SK-N-SH (cell line): ENCODE results near the gene SELENOV. TPM values are rescaled to one million over a fixed set of nuclear protein-coding genes. Genes with fewer than 3 reads are reported as not detected.

Source experiments
- CTCF ChIA-PET: fragments of 300-600, 350-600 bp; formaldehyde crosslinking; extraction: SDS; loops from one replicate; lab custom pipeline; 2021; lab: Yijun Ruan, JAX
- POLR2A ChIA-PET: fragments of 350-600 bp; sonication (Branson Sonifier 250); formaldehyde crosslinking; extraction: SDS; loops from one replicate; lab custom pipeline; 2020; ENCODE audit warnings: antibody characterized with exemption, inconsistent platforms; lab: Yijun Ruan, JAX
- DNase-seq: peaks from one replicate; pipeline ENCODE4 v3.0.0; 2012
- H2AFZ ChIP-seq: fragments of 200-600 bp; sonication (generic); 2 replicates; pipeline ENCODE4 v1.8.1; 2016; ENCODE audit warnings: antibody characterized with exemption, mild to moderate bottlenecking, low read depth
- H3F3A ChIP-seq: fragments of 200-600 bp; sonication (generic); replicated peaks from 2 replicates; pipeline ENCODE3; 2016; ENCODE audit warnings: antibody characterized with exemption, mild to moderate bottlenecking; ENCODE audit not compliant: insufficient read depth
- H3K27ac ChIP-seq, 2 experiments: fragments of 200-500 bp in 1 of 2; fragments of 200-600 bp in 1 of 2; sonication (Bioruptor generic) in 1 of 2; sonication (generic), shearing (Covaris generic) in 1 of 2; 2 replicates each; pipeline versions ENCODE4 v1.5.1 to v1.6.1; 2014 to 2016; ENCODE audit warnings: low read depth in 2 of 2, inconsistent platforms in 1 of 2, low read length in 1 of 2, mild to moderate bottlenecking in 1 of 2, mixed read lengths in 1 of 2
- H3K27me3 ChIP-seq: fragments of 200-600 bp; sonication (generic), shearing (Covaris generic); 2 replicates; pipeline ENCODE4 v1.6.1; 2016; ENCODE audit warnings: mixed run types; ENCODE audit not compliant: insufficient read depth
- H3K36me3 ChIP-seq, 2 experiments: fragments of 200-500 bp in 1 of 2; fragments of 200-600 bp in 1 of 2; sonication (Bioruptor generic) in 1 of 2; sonication (generic) in 1 of 2; replicated peaks in 1 of 2; 2 replicates each; pipeline versions ENCODE3 to v1.5.1; 2014 to 2016; ENCODE audit warnings: low read length in 1 of 2, mild to moderate bottlenecking in 1 of 2; ENCODE audit not compliant: insufficient read depth in 2 of 2, control insufficient read depth in 1 of 2
- H3K4me1 ChIP-seq, 2 experiments: fragments of 200-500 bp in 1 of 2; fragments of 200-600 bp in 1 of 2; sonication (Bioruptor generic) in 1 of 2; sonication (generic), shearing (Covaris generic) in 1 of 2; 2 replicates each; pipeline versions ENCODE4 v1.5.1 to v1.6.1; 2014 to 2016; ENCODE audit warnings: low read depth in 1 of 2, low read length in 1 of 2, mixed run types in 1 of 2; ENCODE audit not compliant: insufficient read depth in 2 of 2, control insufficient read depth in 1 of 2
- H3K4me2 ChIP-seq: fragments of 200-600 bp; sonication (generic), shearing (Covaris generic); 2 replicates; pipeline ENCODE4 v1.6.1; 2017; ENCODE audit warnings: mixed run types
- H3K4me3 ChIP-seq, 2 experiments: fragments of 200-500 bp in 1 of 2; fragments of 200-600 bp in 1 of 2; sonication (Bioruptor generic) in 1 of 2; sonication (generic), shearing (Covaris generic) in 1 of 2; 2 replicates each; pipeline versions ENCODE4 v1.5.1 to v1.8.1; 2014 to 2016; ENCODE audit warnings: low read depth in 2 of 2, inconsistent platforms in 1 of 2, low read length in 1 of 2, mild to moderate bottlenecking in 1 of 2, mixed read lengths in 1 of 2, moderate library complexity in 1 of 2
- H3K79me2 ChIP-seq: fragments of 200-600 bp; sonication (generic); 2 replicates; pipeline ENCODE4 v1.8.1; 2017; ENCODE audit warnings: mild to moderate bottlenecking; ENCODE audit not compliant: insufficient read depth
- H3K9ac ChIP-seq: fragments of 200-600 bp; sonication (generic); 2 replicates; pipeline ENCODE4 v1.6.1; 2017; ENCODE audit warnings: mixed run types
- H3K9me2 ChIP-seq: fragments of 200-600 bp; sonication (generic); 2 replicates; pipeline ENCODE4 v1.6.1; 2017; ENCODE audit warnings: mixed run types
- H3K9me3 ChIP-seq: fragments of 200-600 bp; sonication (generic); 2 replicates; pipeline ENCODE4 v1.6.1; 2017; ENCODE audit warnings: mixed run types, mild to moderate bottlenecking, moderate library complexity
- H4K20me1 ChIP-seq: fragments of 200-600 bp; sonication (generic); 2 replicates; pipeline ENCODE4 v1.6.1; 2017; ENCODE audit warnings: mild to moderate bottlenecking, mixed run types; ENCODE audit not compliant: insufficient read depth
- CTCF ChIP-seq: fragments of 200-600 bp; sonication (generic); IDR thresholded peaks from 2 replicates; pipeline ENCODE4 v1.6.1; 2017; ENCODE audit warnings: antibody characterized with exemption, mild to moderate bottlenecking, moderate library complexity
- FOSL2 ChIP-seq: IDR thresholded peaks from 2 replicates; pipeline ENCODE4 v1.4.0; 2012; ENCODE audit warnings: low read depth, mild to moderate bottlenecking, moderate library complexity, borderline replicate concordance
- FOXM1 ChIP-seq: IDR thresholded peaks from 2 replicates; pipeline ENCODE4 v1.4.0; 2012; ENCODE audit warnings: low read depth, mild to moderate bottlenecking
- GATA2 ChIP-seq: sonication (generic); formaldehyde crosslinking; IDR thresholded peaks from 2 replicates; pipeline ENCODE4 v1.5.0; 2020; ENCODE audit warnings: mild to moderate bottlenecking, missing genetic modification reagents
- MEF2A ChIP-seq: IDR thresholded peaks from 2 replicates; pipeline ENCODE4 v1.4.0; 2012; ENCODE audit warnings: low read depth, borderline replicate concordance
- NFIC ChIP-seq: IDR thresholded peaks from 2 replicates; pipeline ENCODE4 v1.4.0; 2012; ENCODE audit warnings: borderline replicate concordance
- POLR2AphosphoS5 ChIP-seq: IDR thresholded peaks from 2 replicates; pipeline ENCODE4 v1.6.1; 2012; ENCODE audit warnings: low read depth, low read length
- REST ChIP-seq: IDR thresholded peaks from 2 replicates; pipeline ENCODE4 v1.6.1; 2012; ENCODE audit warnings: mild to moderate bottlenecking, low read depth, low read length, moderate library complexity
- RFX5 ChIP-seq: IDR thresholded peaks from 2 replicates; pipeline ENCODE4 v1.6.1; 2012; ENCODE audit warnings: mild to moderate bottlenecking, improper control_type of control experiment, low read length
- RXRA ChIP-seq: IDR thresholded peaks from 2 replicates; pipeline ENCODE4 v1.4.0; 2012; ENCODE audit warnings: low read depth, mild to moderate bottlenecking, borderline replicate concordance
- YY1 ChIP-seq: IDR thresholded peaks from 2 replicates; pipeline ENCODE4 v1.4.0; 2012; ENCODE audit warnings: low read depth, mild to moderate bottlenecking
- WGBS: methylation state at CpG from one replicate; pipeline ENCODE4 v1.1.6; 2017; ENCODE audit warnings: low lambda C conversion rate; 5-methylcytosine and 5-hydroxymethylcytosine counted together
- polyA plus RNA-seq, 3 experiments: library from polyadenylated mRNA; depleted of rRNA; stranded (reverse); fragments of >200 nt; gene quantifications; 2 replicates each; pipeline ENCODE4 v1.2.3, GENCODE V29; 2012
- TF ChIP-seq, protein P1 (sequence below): fragments of 150-350 bp; IDR thresholded peaks from 2 replicates; pipeline ENCODE4 v1.6.1; 2016; ENCODE audit warnings: mild to moderate bottlenecking, low read depth, low read length

SELENOV gene
- polyA plus RNA-seq, 1 of the 3 experiments (the other 2 are of a cell fraction): 0.08 TPM

DNA sequence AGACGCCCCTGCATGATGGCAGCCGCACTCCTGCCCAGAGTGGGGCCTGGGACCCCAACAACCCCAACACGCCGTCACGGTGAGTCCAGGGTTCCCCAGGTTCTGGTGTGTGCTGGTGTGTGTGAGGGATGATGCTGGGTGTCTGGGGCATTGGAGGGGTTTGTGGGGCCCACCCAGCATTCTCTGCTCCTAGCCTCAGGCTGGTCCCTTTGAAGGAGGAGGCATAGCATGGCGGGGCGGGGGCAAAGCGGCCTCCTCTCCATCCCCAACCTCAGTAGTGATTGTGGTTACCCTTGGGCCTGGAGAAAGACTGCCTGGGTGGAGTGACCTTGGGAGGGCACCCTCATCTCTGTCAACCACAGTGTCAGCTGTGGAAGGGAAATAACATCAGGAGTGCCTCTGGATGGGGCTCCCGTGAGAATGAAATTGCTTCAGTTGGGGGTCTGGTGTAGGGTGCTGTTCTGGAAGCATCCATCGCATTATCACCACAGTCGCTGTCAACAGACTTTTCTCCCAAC, 41.4 kb upstream of the SELENOV start:
- H3K27ac ChIP-seq: no peak overlapping the region
- H3K9me3 ChIP-seq: no peaks in the 10 kb centered on the region
- no peak overlapping the region for H3K9ac ChIP-seq
- CTCF ChIA-PET: interaction anchor here (0.6 to 5.5 kb wide), 22 partner anchors 8 to 174 kb away, joined by 3 to 96 read pairs (median 6); partner anchors contain the start of genes EID2, EID2B and SELENOV
- TF ChIP-seq MEF2A: no peak
- TF ChIP-seq YY1: no peak
- TF ChIP-seq, protein P1, sequence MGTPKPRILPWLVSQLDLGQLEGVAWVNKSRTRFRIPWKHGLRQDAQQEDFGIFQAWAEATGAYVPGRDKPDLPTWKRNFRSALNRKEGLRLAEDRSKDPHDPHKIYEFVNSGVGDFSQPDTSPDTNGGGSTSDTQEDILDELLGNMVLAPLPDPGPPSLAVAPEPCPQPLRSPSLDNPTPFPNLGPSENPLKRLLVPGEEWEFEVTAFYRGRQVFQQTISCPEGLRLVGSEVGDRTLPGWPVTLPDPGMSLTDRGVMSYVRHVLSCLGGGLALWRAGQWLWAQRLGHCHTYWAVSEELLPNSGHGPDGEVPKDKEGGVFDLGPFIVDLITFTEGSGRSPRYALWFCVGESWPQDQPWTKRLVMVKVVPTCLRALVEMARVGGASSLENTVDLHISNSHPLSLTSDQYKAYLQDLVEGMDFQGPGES: no peak
- no peak for TF ChIP-seq NFIC
- TF ChIP-seq RXRA: no peak
- TF ChIP-seq FOXM1: no peak
- TF ChIP-seq RFX5: no peak
- TF ChIP-seq FOSL2: no peak
- TF ChIP-seq POLR2AphosphoS5: no peak
- no peak for TF ChIP-seq CTCF
- TF ChIP-seq GATA2 (CRISPR knock-in tag): no peak
- no peak for TF ChIP-seq REST
- no peak overlapping the region for H3K4me2 ChIP-seq
- no peaks in the 10 kb centered on the region for H3K4me1 ChIP-seq
- no peaks in the 10 kb centered on the region for H3K27me3 ChIP-seq
- H4K20me1 ChIP-seq: no peaks in the 10 kb centered on the region
- DNase-seq: no peak
- H3F3A ChIP-seq: peaks cover 13% of the 10 kb centered on the region
- no peak overlapping the region for H3K4me3 ChIP-seq
- no peaks in the 10 kb centered on the region for H3K9me2 ChIP-seq
- no peaks in the 10 kb centered on the region for H3K79me2 ChIP-seq
- H2AFZ ChIP-seq: no peak overlapping the region
- 83% methylated on average over 11 of the region's 11 CpGs for WGBS
- H3K36me3 ChIP-seq: peaks cover 13 to 66% of the 10 kb centered on the region in 2 experiments
- POLR2A ChIA-PET: no interaction called here
